ENCODE data around the gene STK32C. TPM values are rescaled to one million over a fixed set of nuclear protein-coding genes. Genes with fewer than 3 reads are reported as not detected.

The STK32C gene
- total RNA-seq, 4 donors from 2014 or later: 3.7 to 13.9 (median 6.7) TPM

DNA sequence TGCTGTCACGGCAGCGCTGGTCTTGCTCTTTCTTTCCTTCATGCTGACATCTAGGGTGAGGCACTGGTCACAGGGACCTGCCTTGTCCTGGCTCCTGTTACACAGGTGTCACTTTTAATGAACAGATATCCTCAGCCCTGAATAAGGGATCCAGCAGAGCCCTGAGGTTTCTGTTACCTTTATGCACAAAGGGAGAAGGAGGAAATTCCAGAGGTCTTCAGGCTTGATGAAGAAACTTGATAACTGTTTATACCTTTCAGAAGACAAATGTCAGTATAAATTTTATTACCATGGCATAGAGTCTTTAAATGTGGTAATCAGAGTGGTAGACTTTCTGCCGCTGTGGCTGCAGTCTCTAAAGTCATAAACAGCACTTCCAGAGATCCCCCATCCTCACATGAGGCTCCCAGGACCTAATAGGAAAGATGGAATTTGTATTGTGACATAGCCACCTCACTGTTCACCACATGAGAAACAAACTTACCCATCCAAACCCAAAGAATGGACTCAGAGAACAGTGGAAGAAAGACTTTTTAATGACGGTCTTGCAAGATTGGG, 27.0 kb upstream of the STK32C start:
- no peak for TF ChIP-seq POLR2A (IDR thresholded peaks at IDR 0.05)
- TF ChIP-seq, protein P1, sequence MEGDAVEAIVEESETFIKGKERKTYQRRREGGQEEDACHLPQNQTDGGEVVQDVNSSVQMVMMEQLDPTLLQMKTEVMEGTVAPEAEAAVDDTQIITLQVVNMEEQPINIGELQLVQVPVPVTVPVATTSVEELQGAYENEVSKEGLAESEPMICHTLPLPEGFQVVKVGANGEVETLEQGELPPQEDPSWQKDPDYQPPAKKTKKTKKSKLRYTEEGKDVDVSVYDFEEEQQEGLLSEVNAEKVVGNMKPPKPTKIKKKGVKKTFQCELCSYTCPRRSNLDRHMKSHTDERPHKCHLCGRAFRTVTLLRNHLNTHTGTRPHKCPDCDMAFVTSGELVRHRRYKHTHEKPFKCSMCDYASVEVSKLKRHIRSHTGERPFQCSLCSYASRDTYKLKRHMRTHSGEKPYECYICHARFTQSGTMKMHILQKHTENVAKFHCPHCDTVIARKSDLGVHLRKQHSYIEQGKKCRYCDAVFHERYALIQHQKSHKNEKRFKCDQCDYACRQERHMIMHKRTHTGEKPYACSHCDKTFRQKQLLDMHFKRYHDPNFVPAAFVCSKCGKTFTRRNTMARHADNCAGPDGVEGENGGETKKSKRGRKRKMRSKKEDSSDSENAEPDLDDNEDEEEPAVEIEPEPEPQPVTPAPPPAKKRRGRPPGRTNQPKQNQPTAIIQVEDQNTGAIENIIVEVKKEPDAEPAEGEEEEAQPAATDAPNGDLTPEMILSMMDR (IDR thresholded peaks at IDR 0.05 in 4 of 5, conservative IDR thresholded peaks at IDR 0.05 in 1 of 5): no peak
- in situ Hi-C loops (cut with MboI; ENCODE audit: low sequenced_read_pairs in 4 of 4) (no loop called here), intact Hi-C loops (cut with DNase I; ENCODE audit: low total_unique reads) (loop anchor here (5.0 kb wide), 1 partner anchor 203 kb away; the partner anchor contains the start of gene INPP5A)
- no peaks in the 10 kb centered on the region for H3K36me3 ChIP-seq
- ATAC-seq (no peak), DNase-seq (no peak)
- H3K4me3 ChIP-seq: no peak overlapping the region
- H3K9me3 ChIP-seq: no peaks in the 10 kb centered on the region
- no peak overlapping the region for H3K27ac ChIP-seq
- H3K27me3 ChIP-seq: no peaks in the 10 kb centered on the region
- H3K4me1 ChIP-seq: peaks cover 18 to 21% of the 10 kb centered on the region in 2 donors

DNA sequence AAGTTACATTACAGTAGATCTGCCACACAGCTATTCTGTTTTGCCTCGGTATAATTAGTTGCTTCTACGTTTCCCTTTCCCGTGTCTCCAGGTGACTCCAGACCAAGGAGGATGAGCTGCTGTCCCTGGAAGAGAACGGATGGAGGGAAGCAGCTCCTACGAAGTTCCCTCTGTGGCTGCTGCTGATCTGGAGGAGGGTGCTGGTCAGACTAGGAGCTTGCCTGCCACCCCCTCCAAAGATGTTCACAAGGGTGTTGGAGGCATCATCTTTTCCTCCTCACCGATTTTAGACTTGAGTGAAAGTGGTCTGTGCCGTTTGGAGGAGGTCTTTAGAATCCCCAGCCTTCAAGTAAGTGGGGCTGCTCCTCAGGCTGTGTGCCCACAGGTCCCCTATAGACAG, 25.6 kb upstream of the STK32C start:
- no peaks in the 10 kb centered on the region for H3K9me3 ChIP-seq
- H3K27me3 ChIP-seq: no peaks in the 10 kb centered on the region
- ATAC-seq (no peak), DNase-seq (no peak)
- H3K4me3 ChIP-seq: no peak overlapping the region
- peaks cover 30 to 34% of the 10 kb centered on the region in 2 donors for H3K4me1 ChIP-seq
- H3K36me3 ChIP-seq: no peaks in the 10 kb centered on the region
- in situ Hi-C loops (cut with MboI; ENCODE audit: low sequenced_read_pairs in 4 of 4): no loop called here
- H3K27ac ChIP-seq: no peak overlapping the region
- TF ChIP-seq POLR2A (IDR thresholded peaks at IDR 0.05): no peak
- TF ChIP-seq, protein P1 (IDR thresholded peaks at IDR 0.05 in 4 of 5, conservative IDR thresholded peaks at IDR 0.05 in 1 of 5): no peak
- intact Hi-C loops (cut with DNase I; ENCODE audit: low total_unique reads): loop anchor here (5.0 kb wide), 1 partner anchor 204 kb away; the partner anchor contains the start of gene INPP5A

DNA sequence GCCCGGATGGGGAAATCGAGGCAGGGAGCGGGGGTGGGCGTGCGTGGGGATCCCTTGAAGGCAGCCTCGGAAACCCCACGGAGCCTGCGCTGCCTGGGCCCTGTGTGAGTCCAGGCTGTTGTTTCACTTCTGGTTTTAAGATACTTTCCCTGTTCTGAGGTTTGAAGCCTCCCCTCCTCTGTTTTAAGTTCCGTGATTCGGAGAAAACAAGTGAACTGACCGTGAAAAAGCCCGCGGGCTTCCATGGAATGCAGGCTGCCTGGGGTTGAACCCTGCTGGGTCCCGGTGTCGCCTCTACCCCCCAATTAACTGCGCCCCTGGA, 24.6 kb upstream of the STK32C start:
- intact Hi-C loops (cut with DNase I; ENCODE audit: low total_unique reads) (loop anchor here (1.0 to 5.0 kb wide), 2 partner anchors 24 to 205 kb away; partner anchors contain the start of gene INPP5A), in situ Hi-C loops (cut with MboI; ENCODE audit: low sequenced_read_pairs in 4 of 4) (no loop called here)
- ATAC-seq: no peak
- Histone ChIP-seq H3K27ac (peak overlapping the region; percentile 22 to 89 (median 54)), H3K9me3 (no peaks in the 10 kb centered on the region), H3K36me3 (no peaks in the 10 kb centered on the region), H3K4me3 (peak overlapping the region; percentile 63 to 95 (median 92)), H3K27me3 (no peaks in the 10 kb centered on the region), H3K4me1 (peaks cover 30 to 34% of the 10 kb centered on the region in 2 donors)
- no peak for DNase-seq
- TF ChIP-seq, protein P1 (IDR thresholded peaks at IDR 0.05 in 4 of 5, conservative IDR thresholded peaks at IDR 0.05 in 1 of 5): no peak
- TF ChIP-seq POLR2A (IDR thresholded peaks at IDR 0.05): no peak

DNA sequence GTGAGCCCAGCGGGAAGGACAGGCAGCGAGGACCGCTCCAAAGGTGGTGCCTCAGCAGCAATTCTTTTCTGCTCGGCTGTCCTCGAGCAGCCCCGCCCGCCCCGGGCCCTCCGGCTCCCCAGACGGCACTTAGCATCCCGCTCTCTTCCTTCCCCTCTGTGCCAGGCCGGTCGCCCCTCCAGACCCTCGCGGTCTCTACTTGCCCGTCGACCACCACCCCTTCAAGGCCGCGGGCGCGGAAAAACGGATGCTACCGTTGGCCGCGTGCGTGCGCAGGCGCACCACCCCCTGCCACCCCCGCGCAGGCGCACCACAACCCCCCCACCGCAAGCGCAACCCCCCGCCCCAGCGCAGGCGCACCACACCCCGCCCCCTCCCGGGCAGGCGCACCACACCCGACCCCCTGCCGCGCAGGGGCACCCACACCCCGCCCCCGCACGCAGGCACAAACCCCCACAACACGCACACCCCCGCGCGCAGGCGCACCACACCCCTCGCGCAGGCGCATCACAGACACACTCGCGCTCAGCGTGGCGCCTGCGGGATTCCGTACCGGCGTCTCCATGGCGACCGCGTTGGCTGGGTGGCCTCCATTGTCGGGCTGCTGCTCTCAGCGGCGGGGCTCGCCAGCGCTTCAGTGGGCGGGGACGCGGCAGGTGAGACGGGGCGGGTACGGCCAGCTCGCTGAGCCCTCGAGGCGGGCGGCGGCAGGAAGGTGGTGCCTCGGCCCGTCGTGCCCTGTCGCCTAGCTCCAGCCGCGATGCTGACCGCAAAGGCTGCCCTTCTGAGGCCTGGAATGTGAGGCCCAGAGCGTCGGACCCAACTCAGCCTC, 24.1 kb upstream of the STK32C start, which contains the start of gene LRRC27:
Gene LRRC27 (plus strand): TSS at position 593 of the 832 bp plus-strand sequence. CDS start 1,332 bp downstream, outside the sequence.
- Histone ChIP-seq H3K4me3 (peak within 1 kb of the TSS; percentile 63 to 95 (median 92)), H3K9me3 (no peaks in the 10 kb centered on the region), H3K4me1 (peaks cover 30 to 34% of the 10 kb centered on the region in 2 donors), H3K36me3 (no peaks in the 10 kb centered on the region), H3K27ac (peak within 1 kb of the TSS; percentile 89 to 91 (median 89)), H3K27me3 (no peaks in the 10 kb centered on the region)
- intact Hi-C loops (cut with DNase I; ENCODE audit: low total_unique reads): loop anchor here (1.0 to 5.0 kb wide), 3 partner anchors 12 to 205 kb away; partner anchors contain the start of gene INPP5A
- in situ Hi-C loops (cut with MboI; ENCODE audit: low sequenced_read_pairs in 4 of 4): no loop called here
- peak; percentile 88 to 94 for ATAC-seq
- TF ChIP-seq POLR2A (IDR thresholded peaks at IDR 0.05): peak; percentile 53 to 69
- TF ChIP-seq, protein P1 (IDR thresholded peaks at IDR 0.05 in 4 of 5, conservative IDR thresholded peaks at IDR 0.05 in 1 of 5): no peak
- DNase-seq: peak; percentile 98

Data from gastrocnemius medialis (tissue), 4 donors.